Prostate gland (tissue), 2 donors: ENCODE data around the gene ZNF486. TPM values are rescaled to one million over a fixed set of nuclear protein-coding genes. Genes with fewer than 3 reads are reported as not detected.

ENCODE experiments used
- DNase-seq: peaks from one replicate; pipeline ENCODE4 v3.0.0-alpha.2; 2019; ENCODE audit warnings: low spot score
- H3K27ac ChIP-seq, 2 donors: fragments of 200-600 bp; sonication (generic); 2 replicates each; pipeline ENCODE4 v1.5.1; 2017 to 2019
- H3K27me3 ChIP-seq: fragments of 200-600 bp; sonication (generic); replicated peaks from 2 replicates; pipeline ENCODE4 v1.5.1; 2019; ENCODE audit not compliant: insufficient read depth
- H3K36me3 ChIP-seq, 2 donors: fragments of 200-600 bp; sonication (generic); 1 replicate in 1 of 2; 2 replicates in 1 of 2; pipeline versions ENCODE4 v1.5.1 to v1.8.1; 2017 to 2019
- H3K4me1 ChIP-seq: fragments of 200-600 bp; sonication (generic); replicated peaks from 2 replicates; pipeline ENCODE4 v1.5.1; 2019
- H3K4me3 ChIP-seq, 2 donors: fragments of 200-600 bp; sonication (generic); 2 replicates each; pipeline ENCODE4 v1.5.1; 2017 to 2019
- H3K9me3 ChIP-seq: fragments of 200-600 bp; sonication (generic); 2 replicates; pipeline ENCODE4 v1.5.1; 2017
- CTCF ChIP-seq, 4 experiments: fragments of 200-600 bp in 2 of 4; fragments of 450-650 bp in 2 of 4; sonication (generic) in 2 of 4; IDR thresholded peaks; 1 replicate in 3 of 4; 2 replicates in 1 of 4; pipeline ENCODE4 v1.5.1; 2016 to 2019; ENCODE audit warnings: antibody characterized with exemption in 4 of 4, mild to moderate bottlenecking in 2 of 4, moderate library complexity in 2 of 4
- POLR2A ChIP-seq: fragments of 450-650 bp; IDR thresholded peaks from one replicate; pipeline ENCODE4 v1.6.1; 2016; ENCODE audit warnings: antibody characterized with exemption, mild to moderate bottlenecking
- POLR2AphosphoS5 ChIP-seq: sonication (generic); formaldehyde crosslinking; IDR thresholded peaks from one replicate; pipeline ENCODE4 v1.6.1; 2017; ENCODE audit warnings: antibody characterized with exemption
- WGBS: methylation state at CpG from one replicate; pipeline ENCODE4 v1.1.5; 2018; 5-methylcytosine and 5-hydroxymethylcytosine counted together
- intact Hi-C: fragments of 100-400 bp; cut with DNase I; formaldehyde crosslinking; loops from one replicate; pipeline ENCODE4 v1.14.2; 2022
- total RNA-seq, 2 donors: library from RNA; depleted of rRNA; stranded (reverse); fragments of >200 nt; gene quantifications; one replicate each; pipeline ENCODE4 v1.1.0, GENCODE V29; 2016

Gene ZNF486
- total RNA-seq, 2 donors from 2014 or later: 5.0 to 8.7 TPM

- TF ChIP-seq CTCF (IDR thresholded peaks at IDR 0.05) (no peak), POLR2AphosphoS5 (no peak), POLR2A (no peak)
These were observed 13.7 kb upstream of the ZNF486 start for GRCh38 chr19:20153281-20153680.

GRCh38 chr19:20154636-20155035 lies 12.4 kb upstream of the ZNF486 start:
- WGBS: 37% methylated on average over 4 of the region's 4 CpGs
- Histone ChIP-seq H3K9me3 (no peaks in the 10 kb centered on the region), H3K27me3 (no peaks in the 10 kb centered on the region), H3K4me1 (no peaks in the 10 kb centered on the region), H3K27ac (no peak overlapping the region), H3K4me3 (no peak overlapping the region), H3K36me3 (no peaks in the 10 kb centered on the region)
- TF ChIP-seq CTCF (IDR thresholded peaks at IDR 0.05) (no peak), POLR2A (no peak), POLR2AphosphoS5 (no peak)
- intact Hi-C loops: no loop called here
- DNase-seq: peak; percentile 21

More at GRCh38 chr19:20153281-20153680, 13.7 kb upstream of the ZNF486 start:
- Histone ChIP-seq H3K9me3 (no peaks in the 10 kb centered on the region), H3K36me3 (no peaks in the 10 kb centered on the region), H3K4me3 (no peak overlapping the region), H3K4me1 (no peaks in the 10 kb centered on the region), H3K27ac (no peak overlapping the region), H3K27me3 (no peaks in the 10 kb centered on the region)
- WGBS: 89% methylated on average over 4 of the region's 4 CpGs
- no peak for DNase-seq
- intact Hi-C loops: no loop called here

- TF ChIP-seq POLR2A (no peak), CTCF (IDR thresholded peaks at IDR 0.05) (no peak), POLR2AphosphoS5 (no peak)
- no peak overlapping the region for H3K4me3 ChIP-seq
- H3K27me3 ChIP-seq: no peaks in the 10 kb centered on the region
- no peaks in the 10 kb centered on the region for H3K36me3 ChIP-seq
- no peak overlapping the region for H3K27ac ChIP-seq
- DNase-seq: no peak
- 98% methylated on average over 3 of the region's 3 CpGs for WGBS
- intact Hi-C loops: no loop called here
- H3K9me3 ChIP-seq: no peaks in the 10 kb centered on the region
- no peaks in the 10 kb centered on the region for H3K4me1 ChIP-seq
These were observed 4.2 kb upstream of the ZNF486 start for GRCh38 chr19:20162821-20163220.

- 86% methylated on average over 1 of the region's 1 CpG for WGBS
- intact Hi-C loops: no loop called here
- Histone ChIP-seq H3K27ac (no peak overlapping the region), H3K4me1 (no peaks in the 10 kb centered on the region), H3K9me3 (no peaks in the 10 kb centered on the region), H3K4me3 (no peak overlapping the region), H3K36me3 (no peaks in the 10 kb centered on the region), H3K27me3 (no peaks in the 10 kb centered on the region)
- no peak for DNase-seq
- TF ChIP-seq POLR2A (no peak), POLR2AphosphoS5 (no peak), CTCF (IDR thresholded peaks at IDR 0.05) (no peak)
These were observed 2.6 kb upstream of the ZNF486 start for GRCh38 chr19:20164456-20164855.

- WGBS: 56% methylated on average over 7 of the region's 7 CpGs
These were observed 932 bp upstream of the ZNF486 start for GRCh38 chr19:20165971-20166592.

More at GRCh38 chr19:20165971-20166592, 932 bp upstream of the ZNF486 start:
- intact Hi-C loops: no loop called here
- no peaks in the 10 kb centered on the region for H3K27me3 ChIP-seq
- H3K4me3 ChIP-seq: no peak overlapping the region
- H3K9me3 ChIP-seq: no peaks in the 10 kb centered on the region
- TF ChIP-seq CTCF (IDR thresholded peaks at IDR 0.05): no peak
- TF ChIP-seq POLR2A: no peak
- TF ChIP-seq POLR2AphosphoS5: no peak
- no peaks in the 10 kb centered on the region for H3K4me1 ChIP-seq
- no peak overlapping the region for H3K27ac ChIP-seq
- no peaks in the 10 kb centered on the region for H3K36me3 ChIP-seq
- no peak for DNase-seq
